Stimulated activated CD4-positive, alpha-beta T cell treated with anti-CD3 and anti-CD28 coated beads, Interleukin-15, amount 100 ng/mL, for 1 hour (primary cell): Measurements from ENCODE around the gene ISL2.

Experiments
- DNase-seq, 2 donors: peaks; one replicate each; pipeline ENCODE4 v3.0.0-alpha.2; 2020; ENCODE audit warnings: low read depth in 1 of 2, low spot score in 1 of 2

Gene ISL2

GRCh38 chr15:76341366-76342057 is 4.9 kb downstream of the ISL2 start:
- no peak for DNase-seq

GRCh38 chr15:76342058-76342381 is 5.4 kb downstream of the ISL2 start:
- DNase-seq = no peak

- DNase-seq = no peak
These were observed 6.0 kb downstream of the ISL2 start for GRCh38 chr15:76342382-76343201.

- no peak for DNase-seq
These were observed 6.9 kb downstream of the ISL2 start for GRCh38 chr15:76343313-76343996.

- no peak for DNase-seq
These were observed 8.5 kb downstream of the ISL2 start for GRCh38 chr15:76344893-76345582.

GRCh38 chr15:76345583-76345879 is 9.0 kb downstream of the ISL2 start:
- no peak for DNase-seq

GRCh38 chr15:76345880-76346668 is 9.5 kb downstream of the ISL2 start:
- no peak for DNase-seq

- DNase-seq = no peak
These were observed 10.3 kb downstream of the ISL2 start for GRCh38 chr15:76346669-76347481.

- DNase-seq = no peak
These were observed 11.0 kb downstream of the ISL2 start for GRCh38 chr15:76347482-76348055.

- no peak for DNase-seq
These were observed 12.9 kb downstream of the ISL2 start for GRCh38 chr15:76349301-76350070.

GRCh38 chr15:76353023-76353577 is 16.5 kb downstream of the ISL2 start:
- no peak for DNase-seq

- no peak for DNase-seq
These were observed 17.3 kb downstream of the ISL2 start for GRCh38 chr15:76353903-76354302.

GRCh38 chr15:76354823-76355440 is 18.4 kb downstream of the ISL2 start:
- no peak for DNase-seq

- no peak for DNase-seq
These were observed 21.9 kb downstream of the ISL2 start for GRCh38 chr15:76358453-76358852.

- DNase-seq = no peak
These were observed 22.6 kb downstream of the ISL2 start for GRCh38 chr15:76359152-76359551.

- DNase-seq = no peak
These were observed 23.8 kb downstream of the ISL2 start for GRCh38 chr15:76360416-76360815.

- no peak for DNase-seq
These were observed 26.7 kb downstream of the ISL2 start for GRCh38 chr15:76363251-76363650.

- DNase-seq = no peak
These were observed 30.1 kb downstream of the ISL2 start for GRCh38 chr15:76366714-76367113.
